Measurements from ENCODE around the gene ERGIC1.

Gene ERGIC1

DNA sequence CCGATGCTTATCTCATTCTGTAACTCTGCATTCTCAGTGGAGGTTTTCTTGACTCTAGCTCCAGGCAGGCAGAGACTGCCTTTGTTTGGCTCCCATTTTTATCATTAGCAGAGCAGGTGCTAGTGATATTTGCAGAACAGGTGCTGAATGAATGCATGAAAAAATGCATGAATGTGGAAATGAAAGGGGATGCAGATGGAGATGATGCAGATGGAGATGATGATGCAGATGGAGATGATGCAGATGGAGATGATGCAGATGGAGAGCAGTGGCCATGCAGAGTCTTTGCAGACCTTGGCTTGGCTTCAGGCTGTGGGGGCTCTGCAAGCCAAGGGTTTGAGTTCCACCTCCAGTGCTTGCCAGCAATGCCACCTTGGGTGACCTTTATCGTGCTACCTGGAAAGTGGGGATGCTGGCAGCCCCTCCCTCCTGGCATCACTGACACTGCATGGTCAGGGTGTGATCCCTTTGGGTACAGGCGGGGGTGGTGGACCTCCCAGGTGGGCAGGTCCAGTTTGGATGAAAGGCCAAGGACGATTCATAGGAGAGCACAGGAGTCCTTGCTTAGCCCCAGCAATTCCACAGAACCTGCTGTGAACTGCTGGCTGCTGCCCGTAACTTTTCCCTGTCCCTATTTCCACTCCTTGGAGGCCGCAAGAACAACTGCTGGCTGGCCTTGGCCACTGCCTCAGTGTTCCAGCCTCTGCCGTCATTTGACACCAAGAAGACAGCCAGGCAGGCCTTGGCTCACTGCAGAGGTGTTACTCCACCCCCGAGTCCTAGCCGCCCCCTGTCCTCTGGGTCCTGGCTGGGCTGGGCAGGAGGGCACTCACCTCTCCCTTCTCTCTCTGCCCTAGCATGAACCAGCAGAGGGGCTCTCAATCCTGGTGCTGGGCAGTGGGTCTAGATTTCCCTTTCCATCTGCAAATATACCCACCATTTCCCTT, 33.0 kb downstream of the ERGIC1 start:
- no peak for DNase-seq

GRCh38 chr5:172867761-172868435, 33.8 kb downstream of the ERGIC1 start:
- no peak for DNase-seq

DNA sequence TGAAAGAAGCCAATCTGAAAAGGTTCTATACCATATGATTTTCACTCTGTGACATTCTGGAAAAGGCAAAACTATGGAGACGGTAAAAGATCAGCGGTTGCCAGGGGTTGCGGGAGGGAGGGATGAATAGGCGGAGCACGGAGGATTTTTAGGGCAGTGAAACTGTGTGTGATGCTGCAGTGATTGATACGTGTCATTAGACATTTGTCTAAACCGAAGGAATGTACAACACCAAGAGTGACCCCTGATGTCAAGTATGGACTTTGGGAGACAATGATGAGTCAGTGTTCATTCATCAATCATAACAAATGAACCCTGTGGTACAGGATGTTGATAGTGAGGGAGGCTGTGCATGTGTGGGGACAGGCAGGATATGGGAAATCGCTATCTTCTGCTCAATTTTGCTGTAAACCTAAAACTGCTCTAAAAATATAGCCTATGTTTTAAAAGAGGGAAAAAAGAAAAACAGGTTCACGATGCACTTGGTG, 34.4 kb downstream of the ERGIC1 start:
- no peak for DNase-seq

DNA sequence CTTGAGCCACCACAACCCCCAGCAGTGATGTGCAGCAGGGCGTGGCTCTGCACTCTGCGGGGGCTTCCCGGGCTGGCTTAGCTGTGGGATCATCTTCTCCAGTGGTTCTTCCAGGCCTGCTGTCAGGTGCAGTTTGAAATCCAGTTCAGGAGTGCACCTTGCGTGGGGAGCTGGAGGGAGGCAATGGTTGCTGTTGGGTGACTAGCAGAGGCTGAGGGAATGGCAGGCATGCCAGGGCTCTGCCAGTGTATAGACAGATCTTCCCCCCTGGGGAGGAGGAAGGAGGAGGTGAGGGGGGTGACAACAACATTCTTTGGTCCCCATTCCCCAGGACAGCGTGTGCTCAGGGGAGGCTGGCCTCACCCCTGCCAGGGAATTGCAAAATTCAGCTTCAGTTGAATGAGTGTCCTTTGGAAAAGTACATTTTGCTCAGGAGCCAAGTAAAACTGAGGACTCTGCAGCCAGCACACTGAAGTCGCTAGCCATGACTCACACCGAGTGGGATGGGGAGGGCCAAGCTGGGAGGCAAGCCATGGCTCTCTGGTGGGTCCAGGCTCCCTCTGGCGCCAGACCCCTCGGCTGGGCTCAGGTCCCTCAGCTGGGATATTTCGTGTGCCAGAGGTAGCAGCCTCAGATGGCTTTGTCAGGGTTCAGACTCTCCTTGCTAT, 35.0 kb downstream of the ERGIC1 start:
- no peak for DNase-seq

- DNase-seq = no peak
These were observed 35.6 kb downstream of the ERGIC1 start for GRCh38 chr5:172869691-172870090.

- no peak for DNase-seq
These were observed 36.3 kb downstream of the ERGIC1 start for GRCh38 chr5:172870291-172870714.

DNA sequence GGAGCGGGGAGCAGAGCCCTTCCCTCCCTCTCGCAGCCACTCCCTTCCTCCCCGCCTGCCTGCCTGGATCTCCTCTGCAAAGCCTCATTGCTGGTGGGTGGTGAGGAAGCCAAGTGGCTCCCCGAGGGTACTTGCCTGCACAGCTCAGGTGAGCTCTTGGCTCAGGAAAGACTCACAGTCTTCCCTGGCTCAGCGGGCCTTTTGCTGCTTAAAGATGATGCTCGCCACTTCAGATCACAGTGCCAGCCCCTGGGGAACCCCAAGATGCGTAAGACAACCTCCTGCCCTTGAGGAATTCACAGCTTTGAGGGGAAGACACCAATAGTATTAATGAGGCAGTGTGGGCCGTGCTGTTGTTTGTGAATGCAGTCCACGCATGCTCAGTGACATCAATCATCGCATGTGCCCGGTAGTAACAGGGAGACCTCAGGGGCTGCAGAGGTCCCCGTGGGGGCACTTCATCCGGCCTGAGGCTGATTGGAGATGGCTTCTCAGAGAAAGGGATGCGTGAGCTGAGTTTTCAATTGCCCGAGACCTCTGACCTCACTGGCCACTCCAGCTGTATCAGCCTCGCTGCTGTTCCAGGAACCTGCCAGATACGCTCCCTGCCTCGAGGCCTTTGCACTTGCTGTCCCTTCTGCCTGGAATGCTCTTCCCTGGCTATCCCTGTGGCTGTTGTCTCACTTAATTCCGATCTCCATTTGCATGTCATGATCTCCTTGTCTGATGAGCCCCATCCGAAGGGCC, 36.8 kb downstream of the ERGIC1 start:
- DNase-seq = no peak

DNA sequence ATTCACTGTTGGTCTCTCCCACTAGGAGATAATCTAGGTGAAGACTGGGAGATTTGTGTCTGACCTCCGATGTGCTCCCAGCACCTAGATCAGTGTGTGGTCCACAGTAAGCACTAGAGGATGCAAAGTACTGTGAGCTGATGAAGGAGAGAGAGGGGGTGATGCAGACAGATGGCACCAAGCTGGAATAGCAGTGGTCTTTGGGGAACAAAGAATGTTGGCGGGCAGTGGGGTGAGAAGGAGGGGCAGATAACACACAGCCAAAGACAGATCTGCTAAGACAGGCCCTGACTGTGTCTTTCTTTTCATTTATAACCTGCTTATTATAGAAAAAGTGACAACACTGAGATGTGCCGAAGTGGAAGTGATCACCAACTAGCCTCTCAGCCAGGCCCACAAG, 37.5 kb downstream of the ERGIC1 start:
- DNase-seq = no peak

DNA sequence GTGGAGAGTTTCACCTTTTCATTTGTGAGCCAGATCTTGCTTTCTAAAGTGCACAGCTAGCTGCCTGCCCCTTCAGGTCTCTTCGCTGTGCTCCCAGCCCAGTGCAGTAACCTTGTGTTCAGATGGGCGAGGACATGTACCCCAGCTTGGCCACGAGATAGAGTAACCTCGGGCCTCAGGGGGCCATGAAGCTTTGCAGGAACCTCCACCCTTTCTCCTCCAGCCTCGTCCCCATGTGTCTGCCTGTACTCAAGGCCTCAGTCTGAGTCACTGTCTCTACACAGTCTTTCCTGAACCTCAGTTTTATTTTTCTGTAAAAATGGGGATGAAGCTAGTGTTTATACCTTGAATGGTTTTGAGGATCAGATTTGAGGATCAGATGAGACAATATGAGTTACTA, 37.9 kb downstream of the ERGIC1 start:
- no peak for DNase-seq

GRCh38 chr5:172872997-172873491, 39.0 kb downstream of the ERGIC1 start:
- no peak for DNase-seq

DNA sequence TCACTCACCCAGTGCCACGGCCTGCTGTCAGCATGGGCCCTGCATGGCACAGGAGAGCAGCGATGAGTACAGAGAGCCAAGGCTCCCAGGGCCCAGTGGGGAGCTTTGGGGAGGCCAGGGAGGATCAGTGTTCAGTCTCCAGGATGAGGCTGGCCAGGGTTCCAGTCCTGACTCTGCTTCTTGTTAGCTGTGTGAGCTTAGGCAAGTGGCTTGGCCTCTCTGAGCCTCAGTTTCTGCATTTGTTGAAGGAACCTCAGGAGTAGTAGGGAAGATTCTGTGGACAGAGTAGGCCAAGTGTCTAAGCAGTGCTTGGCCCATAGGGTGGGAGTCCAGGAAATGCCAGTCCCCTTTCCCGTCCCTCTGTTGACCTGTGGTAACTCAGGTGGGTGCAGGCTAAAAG, 39.5 kb downstream of the ERGIC1 start:
- DNase-seq = no peak

DNA sequence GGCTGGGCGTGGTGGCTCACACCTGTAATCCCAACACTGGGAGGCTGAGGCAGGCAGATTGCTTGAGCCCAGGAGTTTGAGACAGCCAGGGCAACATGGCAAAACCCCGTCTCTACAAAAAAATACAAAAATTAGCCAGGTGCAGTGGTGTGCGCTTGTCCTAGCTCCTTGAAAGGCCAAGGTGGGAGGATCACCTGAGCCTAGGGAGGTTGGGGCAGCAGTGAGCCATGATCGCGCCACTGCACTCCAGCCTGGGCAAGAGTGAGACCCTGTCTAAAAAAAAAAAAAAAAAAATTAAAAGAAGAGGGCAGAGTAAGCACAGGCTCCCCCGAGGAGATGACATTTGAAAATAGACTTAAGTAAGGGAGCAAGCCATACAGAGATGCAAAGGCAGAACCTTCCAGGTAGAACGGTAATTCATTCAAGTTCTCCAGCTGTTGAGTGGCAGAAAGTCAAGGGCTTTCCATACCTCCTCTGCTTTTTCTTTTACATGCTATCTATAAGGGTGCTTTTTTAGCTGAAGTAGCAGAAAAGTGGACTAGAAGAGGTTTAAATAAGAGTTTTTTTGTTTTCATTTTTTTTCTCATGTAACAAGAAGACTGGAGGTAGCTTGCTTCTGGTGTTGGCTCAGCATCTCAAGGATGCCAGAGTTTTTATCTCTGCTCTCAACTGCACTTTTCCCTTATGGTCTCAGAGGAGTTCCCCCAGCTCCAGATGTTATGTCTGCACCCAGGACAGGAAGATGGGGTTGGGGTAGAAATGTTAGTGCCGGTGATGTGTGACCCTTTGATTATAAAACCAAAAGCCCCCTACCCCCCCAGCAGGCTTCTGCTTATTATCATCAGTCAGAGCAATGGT, 40.8 kb downstream of the ERGIC1 start:
- no peak for DNase-seq

DNA sequence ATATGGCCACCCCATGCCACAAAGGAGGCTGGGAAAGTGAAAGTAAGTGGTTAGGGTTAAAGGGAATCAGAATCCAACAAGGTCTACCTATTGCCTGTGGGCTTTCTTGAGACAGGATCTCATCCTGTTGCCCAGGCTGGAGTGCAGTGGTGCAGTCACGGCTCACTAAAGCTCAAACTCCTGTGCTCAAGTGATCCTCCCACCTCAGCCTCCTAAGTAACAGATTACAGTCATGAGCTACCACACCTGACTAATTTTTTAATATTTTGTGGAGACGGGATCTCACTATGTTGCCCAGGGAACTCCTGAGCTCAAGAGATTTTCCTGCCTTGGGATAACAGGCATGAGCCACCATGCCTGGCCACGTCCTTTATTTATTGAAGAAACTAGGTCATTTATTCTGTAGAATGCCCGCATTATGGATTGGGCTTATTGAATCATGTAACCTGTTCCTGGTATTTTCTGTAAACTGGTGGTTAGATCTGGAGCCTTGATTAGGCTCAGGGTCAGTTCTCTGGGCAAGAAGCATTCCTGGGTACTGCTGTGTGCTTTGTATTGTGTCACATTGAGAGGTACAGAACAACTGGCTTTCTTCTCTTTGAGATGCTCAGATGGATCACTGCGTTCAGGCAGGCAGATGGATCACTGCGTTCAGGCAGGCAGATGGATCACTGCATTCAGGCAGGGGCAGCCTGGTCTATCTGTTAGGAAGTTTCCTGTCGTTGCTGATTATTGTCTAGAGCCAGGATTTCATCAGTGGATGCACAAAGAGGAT, 41.6 kb downstream of the ERGIC1 start:
- DNase-seq = no peak

DNA sequence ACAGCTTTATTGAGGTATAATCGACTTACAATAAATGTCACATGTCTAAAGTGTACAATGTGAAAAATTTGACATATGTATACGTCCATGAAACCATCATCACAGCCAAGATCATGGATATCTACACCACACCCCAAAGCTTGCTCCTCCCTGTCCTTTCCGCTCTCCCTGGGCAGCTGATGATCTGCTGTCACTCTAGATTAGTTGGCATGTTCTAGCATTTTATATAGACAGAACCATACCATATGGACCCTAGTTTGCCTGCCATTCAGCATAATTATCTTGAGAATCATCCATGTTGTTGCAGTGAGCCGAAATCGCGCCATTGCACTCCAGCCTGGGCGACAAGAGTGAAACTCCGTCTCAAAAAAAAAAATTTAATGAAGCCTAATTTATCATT, 42.5 kb downstream of the ERGIC1 start:
- no peak for DNase-seq

DNA sequence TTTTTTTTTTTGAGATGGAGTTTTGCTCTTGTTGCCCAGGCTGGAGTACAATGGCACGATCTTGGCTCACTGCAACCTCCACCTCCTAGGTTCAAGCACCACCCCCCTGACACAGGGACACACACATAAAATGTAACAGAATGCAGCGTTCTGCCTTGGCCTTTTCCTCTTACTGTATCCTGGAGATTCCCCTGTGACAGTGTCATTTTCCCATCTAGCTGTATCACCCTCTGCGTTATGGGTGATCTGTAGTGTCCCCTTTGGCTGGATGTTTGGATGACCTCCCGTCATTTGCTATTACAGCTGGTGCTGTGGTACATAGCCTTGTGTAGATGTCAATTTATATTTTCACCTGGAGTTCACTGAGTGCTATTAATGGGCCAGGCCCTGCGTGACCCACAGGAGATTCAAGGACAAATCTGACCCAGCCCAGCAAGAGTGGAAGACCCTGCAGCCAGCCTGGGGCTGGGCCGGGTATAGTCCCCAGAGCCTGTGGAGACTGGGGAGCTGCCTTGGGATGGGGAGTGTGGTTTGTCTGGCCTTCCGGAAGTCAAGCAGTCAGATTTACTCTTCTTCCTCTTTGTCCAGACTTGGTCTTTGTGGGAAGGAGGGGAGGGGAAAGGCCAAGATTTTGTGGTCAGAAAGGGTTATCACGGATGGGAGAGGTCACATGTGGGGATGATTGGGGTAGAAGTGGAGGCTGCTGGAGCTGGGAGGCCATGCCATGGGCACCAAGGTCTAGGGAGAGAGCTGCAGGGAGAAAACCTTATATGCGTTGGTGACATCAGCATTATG, 43.6 kb downstream of the ERGIC1 start:
- no peak for DNase-seq

DNA sequence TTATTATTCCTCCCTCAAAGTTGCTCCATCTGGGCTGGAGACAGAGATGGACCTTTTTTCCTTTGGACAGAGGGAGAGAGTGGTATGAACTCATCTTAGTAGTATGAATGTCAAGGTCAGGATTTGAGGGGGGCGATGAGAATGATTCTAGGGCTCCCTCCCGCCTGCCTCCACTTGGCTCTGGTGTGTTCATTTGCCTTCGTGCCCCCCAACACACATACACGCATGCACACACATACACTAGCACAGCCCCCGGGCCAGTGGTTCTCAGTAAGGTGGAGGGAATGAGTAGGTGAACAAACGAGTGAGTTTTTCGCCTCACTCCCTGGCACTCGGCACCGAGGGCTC, 44.5 kb downstream of the ERGIC1 start:
- DNase-seq = no peak

DNA sequence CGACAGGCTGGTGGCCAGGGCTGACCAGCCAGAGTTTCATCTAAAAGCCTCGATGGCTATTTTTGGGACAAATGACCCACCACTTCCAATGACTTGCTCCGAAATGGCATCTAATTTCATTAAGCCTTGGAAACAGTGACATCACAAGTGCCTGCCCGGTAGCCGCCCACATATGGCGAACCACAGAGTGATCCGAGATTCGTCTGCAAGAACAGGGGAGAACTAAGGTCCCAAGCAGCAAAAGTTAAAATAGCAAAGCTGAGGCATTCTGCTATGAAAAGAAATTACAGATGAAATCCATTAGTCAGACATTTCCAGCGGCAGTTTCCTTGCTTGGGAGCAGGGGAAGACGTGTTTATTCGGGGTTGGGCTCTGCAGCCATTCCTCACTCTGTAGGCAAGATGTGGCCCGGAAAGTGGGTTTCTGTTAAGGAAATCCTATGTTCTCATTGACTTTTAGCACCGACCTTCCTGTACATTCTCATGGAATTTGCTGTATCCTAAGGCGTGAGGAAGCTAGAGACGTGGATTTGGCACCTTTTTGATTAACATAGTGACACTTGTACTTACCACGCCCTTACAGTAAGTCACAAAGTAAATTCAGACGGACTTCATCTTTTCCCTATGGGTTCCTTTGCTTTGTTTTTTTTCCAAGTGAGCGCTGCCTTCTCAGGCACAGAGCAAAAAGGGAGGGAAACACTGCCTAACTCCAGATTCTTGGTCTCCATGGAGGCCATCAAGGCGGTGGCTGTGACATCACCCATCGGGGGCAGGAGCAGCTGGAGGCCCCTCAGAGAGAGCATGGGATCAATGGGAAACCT, 45.1 kb downstream of the ERGIC1 start:
- DNase-seq = no peak

DNA sequence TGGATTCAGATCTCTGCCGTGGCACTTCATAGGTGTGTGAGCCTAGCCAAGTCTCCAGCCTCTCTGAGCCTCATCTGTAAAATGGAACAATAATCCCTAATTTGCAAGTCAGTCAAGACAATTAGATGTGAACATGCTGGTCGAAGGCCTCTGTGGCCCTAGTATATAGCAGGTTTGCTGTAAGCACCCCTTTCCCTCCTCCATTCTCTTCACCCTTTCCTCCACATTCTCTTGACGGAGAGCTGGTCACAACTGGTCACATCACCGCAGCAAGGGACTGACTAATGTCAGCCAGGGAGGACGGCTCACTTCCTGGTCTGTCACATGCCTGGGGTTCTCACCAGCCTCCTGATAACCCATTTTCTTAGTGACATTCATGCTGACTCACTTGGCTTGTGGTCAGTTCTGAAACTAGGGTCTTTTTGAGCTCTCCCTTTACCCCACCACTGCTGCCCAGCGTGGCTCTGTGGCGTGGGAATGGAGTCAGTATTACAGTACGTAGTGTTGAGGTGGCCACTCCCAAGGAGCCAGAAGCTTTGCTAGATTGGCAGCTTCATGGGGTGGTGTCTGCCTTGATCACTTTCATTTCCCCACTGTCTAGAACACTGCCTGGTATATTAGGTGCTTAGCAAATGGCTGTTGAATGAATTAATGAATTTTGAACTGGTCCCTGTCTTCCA, 47.8 kb downstream of the ERGIC1 start:
- DNase-seq = no peak

- DNase-seq = no peak
These were observed 49.0 kb downstream of the ERGIC1 start for GRCh38 chr5:172883066-172883465.

All from NCI-H1092 (cell line).